ENCODE data around the gene SMIM30. TPM values are rescaled to one million over a fixed set of nuclear protein-coding genes. Genes with fewer than 3 reads are reported as not detected.

The SMIM30 gene
- total and polyA plus RNA-seq, 9 donors: 77.2 to 104 (median 86.5) TPM

GRCh38 chr7:113143486-113144257, 25.3 kb upstream of the SMIM30 start:
- no peaks in the 10 kb centered on the region for H3K27me3 ChIP-seq (ENCODE audit: control insufficient read depth, insufficient read depth, low read length)
- H3K36me3 ChIP-seq (ENCODE audit: control insufficient read depth, insufficient read depth, low read length): no peaks in the 10 kb centered on the region
- WGBS (ENCODE audit: insufficient coverage): no CpG with 5 or more reads among the region's 2 CpGs

GRCh38 chr7:113142385-113143119, 24.2 kb upstream of the SMIM30 start:
- H3K4me1 ChIP-seq (ENCODE audit: control insufficient read depth, insufficient read depth, low read length): no peaks in the 10 kb centered on the region
- H3K27me3 ChIP-seq (ENCODE audit: control insufficient read depth, insufficient read depth, low read length): no peaks in the 10 kb centered on the region
- WGBS (ENCODE audit: insufficient coverage): no CpG with 5 or more reads among the region's 5 CpGs
- DNase-seq: no peak
- H3K27ac ChIP-seq (ENCODE audit: low read length): no peak overlapping the region
- H3K9me3 ChIP-seq (replicated peaks; ENCODE audit: control insufficient read depth, low read depth, low read length): no peaks in the 10 kb centered on the region
- H3K36me3 ChIP-seq (ENCODE audit: control insufficient read depth, insufficient read depth, low read length): no peaks in the 10 kb centered on the region
- no peak overlapping the region for H3K4me3 ChIP-seq (ENCODE audit: low read length)

More at GRCh38 chr7:113143486-113144257, 25.3 kb upstream of the SMIM30 start:
- no peaks in the 10 kb centered on the region for H3K4me1 ChIP-seq (ENCODE audit: control insufficient read depth, insufficient read depth, low read length)
- DNase-seq: no peak
- no peaks in the 10 kb centered on the region for H3K9me3 ChIP-seq (replicated peaks; ENCODE audit: control insufficient read depth, low read depth, low read length)
- no peak overlapping the region for H3K4me3 ChIP-seq (ENCODE audit: low read length)
- H3K27ac ChIP-seq (ENCODE audit: low read length): no peak overlapping the region

DNA sequence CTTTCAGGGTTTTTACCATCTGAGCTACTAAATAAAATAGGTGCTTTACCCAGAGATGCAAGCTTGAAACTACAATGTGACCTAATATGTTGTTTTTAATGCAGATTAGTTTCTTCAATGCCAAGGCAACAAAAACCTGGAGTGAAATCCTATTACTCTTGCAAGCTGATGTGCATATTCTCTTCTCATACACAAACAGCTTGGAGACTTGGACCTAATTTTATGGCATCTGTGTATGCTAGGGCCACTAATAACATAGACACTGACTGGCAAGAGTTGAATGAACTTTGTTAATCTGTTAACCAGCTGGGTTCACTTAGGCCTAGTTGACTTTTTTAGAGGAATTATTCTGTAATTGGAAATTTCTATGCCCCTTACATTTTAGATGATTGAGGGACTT, 23.4 kb upstream of the SMIM30 start:
- H3K27me3 ChIP-seq (ENCODE audit: control insufficient read depth, insufficient read depth, low read length): no peaks in the 10 kb centered on the region
- peak; percentile 8 for DNase-seq
- no peak overlapping the region for H3K27ac ChIP-seq (ENCODE audit: low read length)
- H3K4me1 ChIP-seq (ENCODE audit: control insufficient read depth, insufficient read depth, low read length): no peaks in the 10 kb centered on the region
- H3K4me3 ChIP-seq (ENCODE audit: low read length): no peak overlapping the region
- H3K36me3 ChIP-seq (ENCODE audit: control insufficient read depth, insufficient read depth, low read length): no peaks in the 10 kb centered on the region
- no peaks in the 10 kb centered on the region for H3K9me3 ChIP-seq (replicated peaks; ENCODE audit: control insufficient read depth, low read depth, low read length)

DNA sequence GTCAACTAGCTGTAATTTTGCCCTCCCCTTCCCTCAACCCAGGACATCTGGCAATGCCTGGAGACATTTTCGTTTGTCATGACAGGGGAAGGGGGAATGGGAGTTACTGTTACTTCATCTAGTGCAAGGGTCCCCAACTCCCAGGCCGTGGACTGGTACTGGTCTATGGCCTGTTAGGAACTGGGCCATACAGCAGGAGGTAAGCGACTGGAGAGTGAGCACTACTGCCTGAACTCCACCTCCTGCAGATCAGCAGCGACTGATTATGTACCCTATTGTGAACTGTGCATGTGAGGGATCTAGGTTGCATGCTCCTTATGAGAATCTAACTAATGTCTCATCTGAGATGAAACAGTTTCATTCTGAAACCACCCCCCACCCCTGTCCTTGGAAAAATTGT, 22.6 kb upstream of the SMIM30 start:
- Histone ChIP-seq H3K4me1 (ENCODE audit: control insufficient read depth, insufficient read depth, low read length) (no peaks in the 10 kb centered on the region), H3K4me3 (ENCODE audit: low read length) (no peak overlapping the region), H3K27ac (ENCODE audit: low read length) (no peak overlapping the region), H3K36me3 (ENCODE audit: control insufficient read depth, insufficient read depth, low read length) (no peaks in the 10 kb centered on the region), H3K27me3 (ENCODE audit: control insufficient read depth, insufficient read depth, low read length) (no peaks in the 10 kb centered on the region), H3K9me3 (replicated peaks; ENCODE audit: control insufficient read depth, low read depth, low read length) (no peaks in the 10 kb centered on the region)
- no peak for DNase-seq
- WGBS (ENCODE audit: insufficient coverage): no CpG with 5 or more reads among the region's 4 CpGs

DNA sequence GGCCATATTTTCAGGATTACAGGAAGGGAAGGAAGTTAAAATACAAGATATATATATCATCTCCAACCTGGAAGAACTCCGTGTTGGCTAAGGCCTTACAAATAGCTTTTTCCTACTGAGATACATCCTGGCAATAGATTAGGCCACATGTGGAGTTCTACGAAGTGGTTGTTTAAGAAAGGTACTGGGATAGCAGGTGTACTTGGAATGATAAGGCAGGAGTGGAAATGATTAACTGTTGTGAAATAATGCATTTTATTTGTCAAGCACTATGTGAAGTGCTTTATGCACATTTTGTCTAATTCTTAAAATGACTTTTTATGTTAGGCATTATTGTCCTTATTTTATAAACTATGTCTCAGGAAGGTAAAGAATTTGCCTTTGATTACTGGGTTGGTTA, 18.9 kb upstream of the SMIM30 start:
- H3K36me3 ChIP-seq (ENCODE audit: control insufficient read depth, insufficient read depth, low read length): no peaks in the 10 kb centered on the region
- no peak overlapping the region for H3K4me3 ChIP-seq (ENCODE audit: low read length)
- H3K27ac ChIP-seq (ENCODE audit: low read length): no peak overlapping the region
- no peak for DNase-seq
- H3K27me3 ChIP-seq (ENCODE audit: control insufficient read depth, insufficient read depth, low read length): no peaks in the 10 kb centered on the region
- no peaks in the 10 kb centered on the region for H3K9me3 ChIP-seq (replicated peaks; ENCODE audit: control insufficient read depth, low read depth, low read length)
- WGBS (ENCODE audit: insufficient coverage): no CpG with 5 or more reads among the region's 2 CpGs
- no peaks in the 10 kb centered on the region for H3K4me1 ChIP-seq (ENCODE audit: control insufficient read depth, insufficient read depth, low read length)

DNA sequence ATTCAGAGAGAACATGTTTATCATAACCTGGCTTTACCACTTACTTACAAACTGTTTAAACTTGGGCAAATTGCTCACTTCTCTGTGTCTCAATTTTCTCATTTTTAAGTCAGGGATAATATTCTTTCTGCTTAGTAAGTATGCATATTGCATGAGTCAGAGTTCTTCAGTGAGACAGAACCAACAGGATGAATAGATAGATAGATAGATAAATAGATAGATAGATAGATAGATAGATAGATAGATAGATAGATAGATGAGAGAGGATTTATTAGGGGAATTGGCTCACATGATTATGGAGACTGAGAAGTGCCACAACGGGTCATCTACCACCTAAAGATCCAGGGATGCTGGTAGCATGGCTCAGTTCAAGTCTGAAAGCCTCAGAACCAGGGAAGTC, 15.7 kb upstream of the SMIM30 start:
- Histone ChIP-seq H3K27ac (ENCODE audit: low read length) (no peak overlapping the region), H3K36me3 (ENCODE audit: control insufficient read depth, insufficient read depth, low read length) (no peaks in the 10 kb centered on the region), H3K4me1 (ENCODE audit: control insufficient read depth, insufficient read depth, low read length) (no peaks in the 10 kb centered on the region), H3K4me3 (ENCODE audit: low read length) (no peak overlapping the region), H3K27me3 (ENCODE audit: control insufficient read depth, insufficient read depth, low read length) (no peaks in the 10 kb centered on the region), H3K9me3 (replicated peaks; ENCODE audit: control insufficient read depth, low read depth, low read length) (no peaks in the 10 kb centered on the region)
- WGBS (ENCODE audit: insufficient coverage): 89% methylated on average over 1 of the region's 1 CpG
- no peak for DNase-seq

DNA sequence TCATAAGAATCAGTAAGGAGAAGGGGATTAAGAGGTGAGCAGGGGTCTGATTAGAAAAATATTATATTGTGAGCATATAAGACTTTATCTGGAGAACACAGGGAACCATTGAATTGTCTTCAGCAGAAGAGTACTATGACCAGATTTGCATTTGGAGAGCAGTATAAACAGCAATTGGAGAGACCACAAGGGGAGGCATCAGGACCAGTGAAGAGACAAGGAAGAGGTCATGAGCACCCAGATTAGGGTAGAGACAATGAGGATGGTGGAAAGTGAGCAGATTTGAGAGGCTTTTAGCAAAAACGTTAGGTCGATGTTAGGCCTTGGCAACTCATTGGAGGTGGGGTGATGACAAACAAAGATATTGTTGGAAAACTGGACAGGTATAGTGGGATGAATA, 13.0 kb upstream of the SMIM30 start:
- Histone ChIP-seq H3K36me3 (ENCODE audit: control insufficient read depth, insufficient read depth, low read length) (no peaks in the 10 kb centered on the region), H3K4me1 (ENCODE audit: control insufficient read depth, insufficient read depth, low read length) (no peaks in the 10 kb centered on the region), H3K27ac (ENCODE audit: low read length) (no peak overlapping the region), H3K9me3 (replicated peaks; ENCODE audit: control insufficient read depth, low read depth, low read length) (no peaks in the 10 kb centered on the region), H3K4me3 (ENCODE audit: low read length) (no peak overlapping the region), H3K27me3 (ENCODE audit: control insufficient read depth, insufficient read depth, low read length) (no peaks in the 10 kb centered on the region)
- 92% methylated on average over 2 of the region's 2 CpGs for WGBS (ENCODE audit: insufficient coverage)
- DNase-seq: no peak

- DNase-seq: no peak
- 100% methylated on average over 1 of the region's 1 CpG for WGBS (ENCODE audit: insufficient coverage)
- H3K4me3 ChIP-seq (ENCODE audit: low read length): no peak overlapping the region
- H3K9me3 ChIP-seq (replicated peaks; ENCODE audit: control insufficient read depth, low read depth, low read length): no peaks in the 10 kb centered on the region
- H3K27me3 ChIP-seq (ENCODE audit: control insufficient read depth, insufficient read depth, low read length): no peaks in the 10 kb centered on the region
- H3K27ac ChIP-seq (ENCODE audit: low read length): no peak overlapping the region
- no peaks in the 10 kb centered on the region for H3K4me1 ChIP-seq (ENCODE audit: control insufficient read depth, insufficient read depth, low read length)
- H3K36me3 ChIP-seq (ENCODE audit: control insufficient read depth, insufficient read depth, low read length): no peaks in the 10 kb centered on the region
Measured at GRCh38 chr7:113128031-113128430, 9.7 kb upstream of the SMIM30 start.

DNA sequence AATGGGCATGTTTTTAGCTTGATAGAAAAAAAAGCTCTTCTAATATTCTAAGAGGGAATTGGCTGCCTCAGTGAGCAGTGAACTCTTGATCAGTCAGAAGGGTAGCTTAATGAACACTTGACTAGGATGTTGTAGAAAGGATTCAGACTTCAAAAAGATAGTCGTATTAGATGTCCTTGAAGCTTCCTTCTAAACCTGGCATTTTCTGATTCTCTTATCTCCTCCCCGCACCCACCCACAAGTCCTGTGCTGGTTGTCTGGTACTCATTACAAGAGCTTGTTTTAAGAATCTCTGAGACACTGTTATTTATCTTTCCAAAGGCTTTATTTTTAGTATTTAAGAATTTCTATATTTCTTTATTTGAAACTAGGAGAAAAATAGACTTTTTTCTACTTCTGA, 7.4 kb upstream of the SMIM30 start:
- no peaks in the 10 kb centered on the region for H3K4me1 ChIP-seq (ENCODE audit: control insufficient read depth, insufficient read depth, low read length)
- H3K9me3 ChIP-seq (replicated peaks; ENCODE audit: control insufficient read depth, low read depth, low read length): no peaks in the 10 kb centered on the region
- H3K27ac ChIP-seq (ENCODE audit: low read length): no peak overlapping the region
- H3K36me3 ChIP-seq (ENCODE audit: control insufficient read depth, insufficient read depth, low read length): no peaks in the 10 kb centered on the region
- no peaks in the 10 kb centered on the region for H3K27me3 ChIP-seq (ENCODE audit: control insufficient read depth, insufficient read depth, low read length)
- no CpG with 5 or more reads among the region's 2 CpGs for WGBS (ENCODE audit: insufficient coverage)
- H3K4me3 ChIP-seq (ENCODE audit: low read length): no peak overlapping the region
- no peak for DNase-seq

- Histone ChIP-seq H3K9me3 (replicated peaks; ENCODE audit: control insufficient read depth, low read depth, low read length) (no peaks in the 10 kb centered on the region), H3K27me3 (ENCODE audit: control insufficient read depth, insufficient read depth, low read length) (no peaks in the 10 kb centered on the region), H3K4me1 (ENCODE audit: control insufficient read depth, insufficient read depth, low read length) (peaks cover 3% of the 10 kb centered on the region), H3K27ac (ENCODE audit: low read length) (no peak overlapping the region), H3K36me3 (ENCODE audit: control insufficient read depth, insufficient read depth, low read length) (no peaks in the 10 kb centered on the region), H3K4me3 (ENCODE audit: low read length) (no peak overlapping the region)
- no peak for DNase-seq
Measured at GRCh38 chr7:113122744-113123143, 4.4 kb upstream of the SMIM30 start.

Measured in muscle of leg (tissue), 11 donors.